GM12874 (cell line): ENCODE data around the gene PRKD1.

Source experiments
- TF ChIP-seq, protein P1 (sequence below): IDR thresholded peaks from 2 replicates; pipeline ENCODE4 v1.5.1; 2011; ENCODE audit warnings: low read depth, mild to moderate bottlenecking, control low read depth, low read length, moderate library complexity; ENCODE audit not compliant: insufficient read depth

The PRKD1 gene

DNA sequence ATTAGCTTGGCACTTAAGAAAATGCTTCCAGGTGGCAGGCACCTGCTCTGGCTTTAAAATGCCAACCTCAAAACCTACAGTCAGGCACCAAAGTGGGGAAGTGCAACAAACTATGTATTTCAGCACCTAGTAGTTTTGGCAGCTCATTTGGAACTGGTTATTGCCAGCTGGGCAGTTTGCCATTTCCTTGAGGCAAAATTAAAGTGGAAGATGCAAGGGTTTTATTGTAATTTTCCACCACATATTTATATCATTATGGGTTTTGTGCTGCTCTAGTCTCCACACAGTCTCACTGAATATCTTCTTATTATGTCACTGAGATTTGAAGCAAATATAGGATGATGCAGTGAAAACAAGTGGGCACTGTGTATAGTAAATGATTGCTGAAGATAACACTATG lies 117.0 kb downstream of the PRKD1 start:
- TF ChIP-seq, protein P1, sequence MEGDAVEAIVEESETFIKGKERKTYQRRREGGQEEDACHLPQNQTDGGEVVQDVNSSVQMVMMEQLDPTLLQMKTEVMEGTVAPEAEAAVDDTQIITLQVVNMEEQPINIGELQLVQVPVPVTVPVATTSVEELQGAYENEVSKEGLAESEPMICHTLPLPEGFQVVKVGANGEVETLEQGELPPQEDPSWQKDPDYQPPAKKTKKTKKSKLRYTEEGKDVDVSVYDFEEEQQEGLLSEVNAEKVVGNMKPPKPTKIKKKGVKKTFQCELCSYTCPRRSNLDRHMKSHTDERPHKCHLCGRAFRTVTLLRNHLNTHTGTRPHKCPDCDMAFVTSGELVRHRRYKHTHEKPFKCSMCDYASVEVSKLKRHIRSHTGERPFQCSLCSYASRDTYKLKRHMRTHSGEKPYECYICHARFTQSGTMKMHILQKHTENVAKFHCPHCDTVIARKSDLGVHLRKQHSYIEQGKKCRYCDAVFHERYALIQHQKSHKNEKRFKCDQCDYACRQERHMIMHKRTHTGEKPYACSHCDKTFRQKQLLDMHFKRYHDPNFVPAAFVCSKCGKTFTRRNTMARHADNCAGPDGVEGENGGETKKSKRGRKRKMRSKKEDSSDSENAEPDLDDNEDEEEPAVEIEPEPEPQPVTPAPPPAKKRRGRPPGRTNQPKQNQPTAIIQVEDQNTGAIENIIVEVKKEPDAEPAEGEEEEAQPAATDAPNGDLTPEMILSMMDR: no peak

DNA sequence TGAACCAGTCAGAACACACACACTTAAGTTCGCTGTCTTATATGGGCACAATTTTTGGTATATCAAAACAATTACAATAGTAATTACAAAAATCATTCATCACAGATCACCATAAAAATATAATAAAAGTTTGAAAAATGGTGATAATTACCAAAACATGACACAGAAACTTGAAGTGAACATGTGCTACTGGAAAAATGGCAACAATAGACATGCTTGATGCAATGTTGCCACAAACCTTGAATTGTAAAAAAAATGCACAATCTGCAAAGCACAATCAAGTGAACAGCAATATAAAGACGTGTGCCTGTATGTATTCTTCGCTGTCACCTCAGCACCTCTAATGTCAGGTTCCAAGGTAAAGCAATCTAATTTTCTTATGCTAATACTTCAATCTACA lies 117.6 kb downstream of the PRKD1 start:
- TF ChIP-seq, protein P1: no peak

DNA sequence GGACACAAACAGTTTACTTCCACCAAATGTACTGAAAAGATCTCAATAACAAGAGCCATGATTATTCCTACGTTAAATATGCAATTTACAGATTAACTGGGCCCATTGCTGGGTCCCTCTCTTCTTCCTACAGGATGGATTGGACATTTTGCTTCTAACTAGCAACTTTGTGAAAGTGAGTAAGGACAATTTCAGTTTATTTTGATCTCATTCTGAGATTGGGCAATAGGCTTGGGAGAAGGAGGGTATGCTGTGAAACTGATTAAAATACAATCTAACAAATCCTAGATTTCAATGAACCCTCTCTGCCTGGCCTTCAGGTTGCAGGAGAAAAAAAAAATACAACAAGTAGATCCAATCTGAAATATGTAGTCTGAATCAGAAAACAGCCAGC lies 121.5 kb downstream of the PRKD1 start:
- TF ChIP-seq, protein P1: no peak

DNA sequence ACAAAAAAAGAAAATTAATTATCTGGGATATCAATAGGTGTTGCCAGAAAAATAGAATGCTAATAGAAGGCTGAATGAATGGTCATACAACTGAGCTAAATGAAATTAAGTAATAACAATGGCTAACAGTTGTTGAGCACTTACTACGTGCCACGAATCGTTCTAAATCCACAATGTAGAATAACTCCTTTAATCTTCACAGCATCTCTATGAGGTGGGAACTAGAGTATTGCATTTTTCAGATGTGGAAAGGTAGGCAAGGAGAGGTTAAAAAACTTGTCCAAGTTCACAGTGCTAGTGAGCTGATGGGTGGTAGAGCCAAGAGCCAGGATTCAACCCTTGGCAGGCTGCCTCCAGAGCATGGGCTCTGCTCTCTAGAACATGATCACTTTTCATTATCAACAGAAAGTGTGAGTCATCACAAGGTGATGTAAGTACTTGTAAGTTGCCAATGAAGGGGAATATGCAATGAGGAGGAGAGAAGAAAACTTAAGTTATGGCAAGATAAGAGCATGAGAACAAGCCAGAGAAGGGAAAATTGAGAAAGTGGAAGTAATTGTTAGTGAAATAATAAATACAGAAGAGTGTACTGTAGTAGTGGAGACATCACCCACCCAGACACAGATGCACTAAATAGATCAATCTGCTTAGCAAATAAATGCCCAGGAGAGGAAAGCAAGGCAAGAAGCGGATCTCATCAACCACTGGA lies 122.1 kb downstream of the PRKD1 start:
- TF ChIP-seq, protein P1: no peak

DNA sequence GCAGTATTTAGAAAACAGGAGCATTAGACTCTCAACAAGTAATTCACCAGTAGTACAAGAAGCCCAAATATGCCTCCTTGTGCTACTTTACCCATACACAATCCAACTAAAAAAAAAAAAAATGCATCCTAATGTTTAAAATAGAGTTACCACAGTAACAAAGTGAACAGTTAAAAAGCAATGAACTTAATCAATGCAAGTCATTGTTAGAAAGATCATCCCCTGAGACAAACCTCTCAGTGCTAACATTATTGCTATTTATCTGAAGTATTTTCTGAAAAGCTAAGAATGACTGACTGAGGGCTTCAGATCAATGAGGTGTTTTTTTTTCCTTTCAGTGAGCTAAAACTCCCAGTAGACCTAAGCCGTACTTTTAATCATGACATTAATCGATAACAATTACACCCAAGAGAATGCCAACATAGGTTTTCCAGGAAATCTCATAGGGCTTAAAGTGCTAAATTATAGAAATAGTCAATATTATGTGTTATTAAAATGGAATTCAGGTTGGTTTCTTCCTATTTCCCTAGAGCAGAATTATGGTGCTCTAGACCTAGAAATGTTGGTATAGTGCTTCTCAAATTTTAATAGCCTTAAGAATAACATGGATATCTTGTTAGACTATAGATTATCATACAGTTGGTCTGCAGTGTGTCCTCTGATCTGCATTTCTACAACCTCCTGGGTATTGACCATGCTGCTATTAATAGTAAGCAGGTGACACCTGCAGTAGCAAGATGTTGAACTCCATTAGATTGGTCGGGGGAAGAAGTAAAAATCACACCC lies 123.0 kb downstream of the PRKD1 start:
- TF ChIP-seq, protein P1: no peak

DNA sequence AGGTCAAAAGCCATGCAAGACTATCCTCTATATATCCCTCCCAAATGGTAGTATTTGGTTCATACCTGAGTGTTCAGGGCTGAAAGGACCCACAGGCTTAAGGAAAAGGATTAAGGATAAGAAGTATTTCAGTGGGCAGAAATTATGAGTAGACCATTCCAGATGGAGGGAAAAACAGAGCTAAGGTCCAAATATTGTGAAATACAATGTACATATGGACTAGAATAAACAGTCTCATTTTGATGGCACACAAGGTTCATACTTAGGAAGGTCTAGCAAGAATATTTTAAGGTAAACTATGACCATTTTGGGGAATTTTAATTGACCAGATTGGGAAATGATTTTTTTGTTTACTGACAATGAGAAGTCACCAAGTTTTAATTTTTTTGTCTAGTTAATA lies 124.6 kb downstream of the PRKD1 start:
- TF ChIP-seq, protein P1: no peak

DNA sequence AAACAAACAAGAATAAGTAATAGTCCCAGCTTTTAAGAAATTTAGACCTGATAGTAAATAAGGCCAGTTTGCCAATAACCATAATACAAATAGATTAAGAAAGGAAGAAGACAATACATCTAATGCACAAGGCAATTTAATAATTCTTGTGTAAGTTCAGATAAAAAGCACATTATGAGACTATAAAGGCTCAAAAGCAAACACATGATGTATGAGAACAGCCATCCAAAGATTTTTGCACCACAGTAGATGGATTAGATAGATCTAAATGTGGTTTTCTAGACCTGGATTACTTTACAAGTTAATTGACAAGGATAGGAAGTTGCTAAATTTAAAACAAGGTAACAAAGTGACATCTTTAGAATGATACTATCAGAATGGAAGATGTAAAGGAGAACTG lies 125.4 kb downstream of the PRKD1 start:
- TF ChIP-seq, protein P1: no peak
